Right atrium auricular region (tissue), 2 donors: ENCODE results near the gene RDH5. TPM values are rescaled to one million over a fixed set of nuclear protein-coding genes. Genes with fewer than 3 reads are reported as not detected.

ENCODE experiments used
- DNase-seq: peaks from one replicate; pipeline ENCODE4 v3.0.0-alpha.2; 2019; ENCODE audit warnings: low spot score
- H3K27ac ChIP-seq, 2 donors: fragments of 200-600 bp; sonication (generic); 1 replicate in 1 of 2; 2 replicates in 1 of 2; pipeline ENCODE4 v1.5.1; 2016 to 2019
- H3K27me3 ChIP-seq, 2 donors: fragments of 200-600 bp; sonication (generic); one replicate each; pipeline versions ENCODE4 v1.5.1 to v1.6.0; 2017 to 2019
- H3K36me3 ChIP-seq: fragments of 200-600 bp; sonication (generic); one replicate; pipeline ENCODE4 v1.5.1; 2016
- H3K4me1 ChIP-seq, 2 donors: fragments of 200-600 bp; sonication (generic); one replicate each; pipeline versions ENCODE4 v1.5.1 to v1.6.0; 2017 to 2019
- H3K4me3 ChIP-seq, 2 donors: fragments of 200-600 bp; sonication (generic); 1 replicate in 1 of 2; 2 replicates in 1 of 2; pipeline ENCODE4 v1.5.1; 2017 to 2019; ENCODE audit warnings: mild to moderate bottlenecking in 1 of 2, moderate library complexity in 1 of 2
- H3K9me3 ChIP-seq, 2 donors: fragments of 200-600 bp; sonication (generic); one replicate each; pipeline ENCODE4 v1.5.1; 2019
- total RNA-seq, 2 donors: library from RNA; depleted of rRNA; stranded (reverse); fragments of >200 nt; gene quantifications; one replicate each; pipeline ENCODE4 v1.1.0, GENCODE V29; 2016
- TF ChIP-seq, protein P1 (sequence below), 2 donors: fragments of 200-600 bp; sonication (generic); IDR thresholded peaks; one replicate each; pipeline ENCODE4 v1.5.1; 2019; ENCODE audit warnings: antibody characterized with exemption in 2 of 2

Gene RDH5, protein sequence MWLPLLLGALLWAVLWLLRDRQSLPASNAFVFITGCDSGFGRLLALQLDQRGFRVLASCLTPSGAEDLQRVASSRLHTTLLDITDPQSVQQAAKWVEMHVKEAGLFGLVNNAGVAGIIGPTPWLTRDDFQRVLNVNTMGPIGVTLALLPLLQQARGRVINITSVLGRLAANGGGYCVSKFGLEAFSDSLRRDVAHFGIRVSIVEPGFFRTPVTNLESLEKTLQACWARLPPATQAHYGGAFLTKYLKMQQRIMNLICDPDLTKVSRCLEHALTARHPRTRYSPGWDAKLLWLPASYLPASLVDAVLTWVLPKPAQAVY
- total RNA-seq, result 10 to 100 TPM; 13.0 to 22.4 TPM

DNA sequence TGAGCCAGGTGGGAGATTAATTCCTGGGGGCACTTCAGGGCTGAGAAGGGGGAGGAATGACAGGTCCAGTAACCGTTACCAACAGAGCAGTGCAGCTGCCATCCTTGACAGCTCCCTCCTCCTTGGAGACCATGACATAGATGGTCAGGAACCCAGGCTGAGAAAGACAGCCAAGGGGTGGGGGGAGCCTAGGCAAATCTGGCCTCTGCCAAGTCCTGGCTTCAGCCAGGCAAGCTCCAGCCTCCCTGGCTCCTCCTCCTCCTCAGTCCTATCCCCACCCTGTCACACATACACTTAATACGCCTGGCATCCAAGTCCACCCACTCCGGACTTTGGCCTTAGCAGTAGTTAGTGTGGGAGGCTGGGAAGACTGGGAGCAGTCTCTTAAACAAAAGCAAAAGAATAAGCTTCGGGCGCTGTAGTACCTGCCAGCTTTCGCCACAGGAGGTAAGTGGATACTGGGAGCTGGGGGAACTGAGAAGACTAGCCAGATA lies at the start of gene RDH5:
TSS of gene RDH5 (plus strand) at position 323 of the 494 bp plus-strand sequence. CDS start 792 bp downstream, outside the sequence.
- peak; percentile 90 for DNase-seq
- TF ChIP-seq, protein P1, sequence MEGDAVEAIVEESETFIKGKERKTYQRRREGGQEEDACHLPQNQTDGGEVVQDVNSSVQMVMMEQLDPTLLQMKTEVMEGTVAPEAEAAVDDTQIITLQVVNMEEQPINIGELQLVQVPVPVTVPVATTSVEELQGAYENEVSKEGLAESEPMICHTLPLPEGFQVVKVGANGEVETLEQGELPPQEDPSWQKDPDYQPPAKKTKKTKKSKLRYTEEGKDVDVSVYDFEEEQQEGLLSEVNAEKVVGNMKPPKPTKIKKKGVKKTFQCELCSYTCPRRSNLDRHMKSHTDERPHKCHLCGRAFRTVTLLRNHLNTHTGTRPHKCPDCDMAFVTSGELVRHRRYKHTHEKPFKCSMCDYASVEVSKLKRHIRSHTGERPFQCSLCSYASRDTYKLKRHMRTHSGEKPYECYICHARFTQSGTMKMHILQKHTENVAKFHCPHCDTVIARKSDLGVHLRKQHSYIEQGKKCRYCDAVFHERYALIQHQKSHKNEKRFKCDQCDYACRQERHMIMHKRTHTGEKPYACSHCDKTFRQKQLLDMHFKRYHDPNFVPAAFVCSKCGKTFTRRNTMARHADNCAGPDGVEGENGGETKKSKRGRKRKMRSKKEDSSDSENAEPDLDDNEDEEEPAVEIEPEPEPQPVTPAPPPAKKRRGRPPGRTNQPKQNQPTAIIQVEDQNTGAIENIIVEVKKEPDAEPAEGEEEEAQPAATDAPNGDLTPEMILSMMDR (IDR thresholded peaks at IDR 0.05), result no peak
- H3K27me3 ChIP-seq, result no peaks in the 10 kb centered on the region
- H3K9me3 ChIP-seq, result no peaks in the 10 kb centered on the region
- peak within 1 kb of the TSS; percentile 93 to 95 for H3K27ac ChIP-seq
- peaks cover 11% of the 10 kb centered on the region for H3K36me3 ChIP-seq
- H3K4me1 ChIP-seq, result peaks cover 0 to 88% of the 10 kb centered on the region in 2 donors
- peak within 1 kb of the TSS in 1 of 2 donors; percentile 15 for H3K4me3 ChIP-seq

DNA sequence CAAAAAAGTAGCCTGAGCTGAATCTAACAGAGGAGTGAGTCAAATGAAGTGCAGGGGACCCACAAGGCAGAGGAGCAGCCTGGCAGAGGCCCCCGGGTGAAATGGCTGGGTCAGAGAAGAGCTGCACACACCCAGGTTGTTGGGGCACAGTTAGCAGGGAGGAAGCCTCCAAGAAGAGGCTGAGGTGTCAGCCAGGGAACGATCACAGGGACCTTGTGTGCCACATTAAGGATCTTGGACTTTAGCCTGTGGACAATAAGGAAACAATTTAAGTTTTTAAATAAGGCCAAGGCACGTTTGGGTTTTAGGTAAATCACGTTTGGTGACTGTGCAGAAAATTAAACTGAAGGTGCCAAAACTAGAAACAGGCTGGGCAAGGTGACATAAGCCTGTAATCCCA lies 48.4 kb upstream of the RDH5 start:
- no peaks in the 10 kb centered on the region for H3K36me3 ChIP-seq
- no peaks in the 10 kb centered on the region for H3K27me3 ChIP-seq
- no peak overlapping the region for H3K27ac ChIP-seq
- DNase-seq, result no peak
- no peak overlapping the region for H3K4me3 ChIP-seq
- no peaks in the 10 kb centered on the region for H3K9me3 ChIP-seq
- no peaks in the 10 kb centered on the region for H3K4me1 ChIP-seq
- TF ChIP-seq, protein P1 (IDR thresholded peaks at IDR 0.05), result no peak

DNA sequence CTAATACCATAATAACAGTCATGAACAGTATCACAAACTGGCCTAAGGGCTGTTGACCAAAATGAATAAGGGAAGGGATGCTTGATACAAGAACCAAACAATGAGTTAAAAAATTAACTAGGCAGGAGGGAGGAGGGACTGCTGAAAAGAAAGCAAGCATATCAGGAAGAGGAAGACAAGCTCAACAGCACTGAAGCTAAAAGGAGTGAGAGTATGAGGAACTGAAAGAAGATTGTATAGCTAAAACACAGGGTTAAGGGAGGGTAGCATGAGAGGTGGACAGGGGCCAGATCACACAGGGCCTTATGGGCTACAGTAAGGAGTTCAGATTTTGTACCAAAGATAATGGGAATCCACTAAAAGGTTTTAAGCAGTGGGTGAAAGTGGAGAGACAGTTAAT lies 46.6 kb upstream of the RDH5 start:
- H3K9me3 ChIP-seq, result no peaks in the 10 kb centered on the region
- no peak overlapping the region for H3K4me3 ChIP-seq
- H3K27me3 ChIP-seq, result no peaks in the 10 kb centered on the region
- TF ChIP-seq, protein P1 (IDR thresholded peaks at IDR 0.05), result no peak
- no peak overlapping the region for H3K27ac ChIP-seq
- no peak for DNase-seq
- no peaks in the 10 kb centered on the region for H3K36me3 ChIP-seq
- H3K4me1 ChIP-seq, result no peaks in the 10 kb centered on the region

DNA sequence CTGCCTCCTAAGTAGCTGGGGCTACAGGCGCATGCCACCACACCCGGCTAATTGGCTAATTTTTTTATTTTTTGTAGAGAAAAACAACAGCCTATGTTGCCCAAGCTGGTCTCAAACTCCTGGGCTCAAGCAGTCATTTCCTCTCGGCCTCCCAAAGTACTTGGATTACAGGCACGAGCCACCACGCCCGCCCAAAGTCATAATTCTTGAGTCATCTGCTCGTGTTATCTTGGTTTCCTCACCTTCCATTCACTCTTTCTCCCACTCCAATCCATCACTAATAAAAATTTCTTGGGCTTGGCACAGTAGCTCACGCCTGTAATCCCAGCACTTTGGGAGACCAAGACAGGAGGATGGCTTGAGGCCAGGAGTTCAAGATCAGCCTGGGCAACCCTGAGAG lies 44.5 kb upstream of the RDH5 start:
- TF ChIP-seq, protein P1 (IDR thresholded peaks at IDR 0.05), result no peak
- Histone ChIP-seq H3K9me3 (no peaks in the 10 kb centered on the region), H3K36me3 (no peaks in the 10 kb centered on the region), H3K27ac (no peak overlapping the region), H3K4me3 (no peak overlapping the region), H3K27me3 (no peaks in the 10 kb centered on the region), H3K4me1 (no peaks in the 10 kb centered on the region)
- DNase-seq, result no peak

DNA sequence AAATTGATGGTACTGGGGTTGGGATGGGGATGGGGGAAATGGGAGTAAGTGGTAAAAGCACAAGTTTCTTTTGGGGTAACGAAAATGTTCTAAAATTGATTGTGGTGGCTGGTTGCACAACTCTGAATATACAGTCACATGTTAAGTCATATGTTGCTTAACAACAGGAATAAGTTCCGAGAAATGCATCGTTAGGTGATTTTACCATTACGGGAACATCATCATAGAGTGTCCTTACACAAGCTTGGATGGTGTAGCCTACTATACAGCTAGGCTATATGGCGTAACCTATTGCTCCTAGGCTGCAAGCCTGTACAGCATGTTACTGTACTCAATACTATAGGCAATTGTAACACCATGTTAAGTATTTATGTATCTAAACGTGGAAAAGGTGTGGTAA lies 43.5 kb upstream of the RDH5 start:
- H3K27ac ChIP-seq, result no peak overlapping the region
- peaks cover 0 to 9% of the 10 kb centered on the region in 2 donors for H3K4me1 ChIP-seq
- TF ChIP-seq, protein P1 (IDR thresholded peaks at IDR 0.05), result no peak
- H3K9me3 ChIP-seq, result no peaks in the 10 kb centered on the region
- no peak for DNase-seq
- no peak overlapping the region for H3K4me3 ChIP-seq
- H3K27me3 ChIP-seq, result no peaks in the 10 kb centered on the region
- H3K36me3 ChIP-seq, result no peaks in the 10 kb centered on the region
